ENCODE data around the gene XKR8. TPM values are rescaled to one million over a fixed set of nuclear protein-coding genes. Genes with fewer than 3 reads are reported as not detected.
"Not testable (repeated sequence)": the region's sequence is repeated elsewhere in the genome, so short reads cannot be mapped to it uniquely, and the experiment has no call there.

XKR8 gene
- total and polyA plus RNA-seq, 2 experiments from 2014 or later = 17.9 to 20.2 TPM

DNA sequence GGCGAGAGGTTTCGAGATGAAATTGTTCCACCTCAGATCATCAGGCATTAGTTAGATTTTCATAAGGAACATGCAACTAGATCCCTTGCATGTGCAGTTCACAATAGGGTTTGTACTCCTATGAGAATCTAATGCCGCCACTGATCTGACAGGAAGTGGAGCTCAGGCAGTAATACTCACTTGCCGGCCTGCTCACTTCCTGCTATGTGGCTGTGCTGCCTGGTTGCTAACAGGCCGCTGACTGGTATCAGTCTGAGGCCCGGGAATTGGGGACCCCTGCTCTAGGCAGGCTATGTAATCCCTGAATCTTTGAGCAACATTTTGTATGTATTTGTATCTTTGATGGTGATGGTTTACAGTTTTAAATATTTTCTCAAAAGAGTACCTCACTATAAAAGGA, 32.5 kb downstream of the XKR8 start:
- Histone ChIP-seq H2AFZ (no peak overlapping the region), H3K9me2 (replicated peaks; ENCODE audit: insufficient read depth) (no peaks in the 10 kb centered on the region), H3K27ac (no peak overlapping the region), H3K4me2 (no peak overlapping the region), H3K27me3 (no peaks in the 10 kb centered on the region), H3K4me1 (ENCODE audit: insufficient read depth) (no peaks in the 10 kb centered on the region), H3K4me3 (no peak overlapping the region), H4K20me1 (ENCODE audit: insufficient read depth, poor library complexity, severe bottlenecking) (no peaks in the 10 kb centered on the region), H3K36me3 (replicated peaks; ENCODE audit: insufficient read depth, low read depth) (peaks cover 9% of the 10 kb centered on the region), H3K79me2 (no peaks in the 10 kb centered on the region), H3K9me3 (ENCODE audit: low read depth) (no peaks in the 10 kb centered on the region)
- WGBS (ENCODE audit: low lambda C conversion rate, missing lambda C conversion rate) = 81% methylated on average over 6 of the region's 6 CpGs
- DNase-seq (ENCODE audit: low spot score) = no peak
- TF ChIP-seq EZH2 (IDR thresholded peaks at IDR 0.05; ENCODE audit: borderline replicate concordance) = no peak
- no peak for TF ChIP-seq CTCF (IDR thresholded peaks at IDR 0.05; ENCODE audit: poor library complexity)
- no peak for TF ChIP-seq EZH2phosphoT487 (IDR thresholded peaks at IDR 0.05; ENCODE audit: low read depth, severe bottlenecking, unreplicated experiment)

DNA sequence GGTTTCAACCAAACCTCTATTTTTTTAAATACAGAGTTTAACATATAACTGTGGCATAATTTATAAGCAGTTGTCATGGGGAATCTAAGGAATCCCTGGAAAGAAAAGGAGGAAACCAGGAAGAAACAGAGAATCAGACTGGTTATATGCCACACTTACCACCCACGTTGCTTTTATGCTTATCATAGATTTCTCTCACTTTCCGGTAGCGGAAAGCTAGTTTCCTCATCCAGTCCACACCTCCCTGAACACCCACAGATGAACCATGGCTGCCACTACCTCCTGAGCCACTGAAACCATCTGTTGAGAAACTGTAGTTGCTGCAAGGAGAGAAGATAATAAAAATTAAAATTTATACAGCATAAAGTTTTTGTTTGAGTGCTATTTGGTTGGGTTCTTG, 33.5 kb downstream of the XKR8 start:
- no peaks in the 10 kb centered on the region for H3K79me2 ChIP-seq
- DNase-seq (ENCODE audit: low spot score) = no peak
- H3K36me3 ChIP-seq (replicated peaks; ENCODE audit: insufficient read depth, low read depth) = peaks cover 9% of the 10 kb centered on the region
- no peak overlapping the region for H2AFZ ChIP-seq
- H4K20me1 ChIP-seq (ENCODE audit: insufficient read depth, poor library complexity, severe bottlenecking) = no peaks in the 10 kb centered on the region
- TF ChIP-seq CTCF (IDR thresholded peaks at IDR 0.05; ENCODE audit: poor library complexity) (no peak), EZH2phosphoT487 (IDR thresholded peaks at IDR 0.05; ENCODE audit: low read depth, severe bottlenecking, unreplicated experiment) (no peak), EZH2 (IDR thresholded peaks at IDR 0.05; ENCODE audit: borderline replicate concordance) (no peak)
- no peaks in the 10 kb centered on the region for H3K9me2 ChIP-seq (replicated peaks; ENCODE audit: insufficient read depth)
- H3K9me3 ChIP-seq (ENCODE audit: low read depth) = no peaks in the 10 kb centered on the region
- H3K4me2 ChIP-seq = no peak overlapping the region
- no peak overlapping the region for H3K4me3 ChIP-seq
- H3K4me1 ChIP-seq (ENCODE audit: insufficient read depth) = no peaks in the 10 kb centered on the region
- no peaks in the 10 kb centered on the region for H3K27me3 ChIP-seq
- WGBS (ENCODE audit: low lambda C conversion rate, missing lambda C conversion rate) = 87% methylated on average over 3 of the region's 3 CpGs
- H3K27ac ChIP-seq = no peak overlapping the region

DNA sequence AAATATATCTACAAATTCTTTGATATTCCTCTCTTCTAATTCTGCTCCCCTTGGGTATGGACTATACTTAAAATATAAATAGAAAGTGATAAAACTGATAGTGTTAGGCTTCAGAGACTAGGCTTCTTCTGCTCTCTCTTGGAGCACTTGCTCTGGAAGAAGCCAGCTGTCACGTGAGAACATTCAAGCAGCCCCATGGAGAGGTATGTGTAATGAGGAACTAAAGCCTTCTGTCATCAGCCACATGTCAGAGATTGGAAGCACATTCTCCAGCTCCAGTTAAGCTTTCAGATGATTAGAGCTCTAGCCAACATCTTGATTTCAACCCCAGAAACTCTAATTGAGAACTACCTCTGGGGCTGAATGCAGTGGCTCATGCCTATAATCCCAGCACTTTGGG, 34.3 kb downstream of the XKR8 start:
- Histone ChIP-seq H3K36me3 (replicated peaks; ENCODE audit: insufficient read depth, low read depth) (peaks cover 5% of the 10 kb centered on the region), H4K20me1 (ENCODE audit: insufficient read depth, poor library complexity, severe bottlenecking) (no peaks in the 10 kb centered on the region), H3K79me2 (no peaks in the 10 kb centered on the region), H3K27me3 (no peaks in the 10 kb centered on the region), H3K4me2 (no peak overlapping the region), H3K9me2 (replicated peaks; ENCODE audit: insufficient read depth) (no peaks in the 10 kb centered on the region), H3K9me3 (ENCODE audit: low read depth) (no peaks in the 10 kb centered on the region), H2AFZ (no peak overlapping the region), H3K27ac (no peak overlapping the region), H3K4me1 (ENCODE audit: insufficient read depth) (no peaks in the 10 kb centered on the region), H3K4me3 (no peak overlapping the region)
- peak; percentile 11 for DNase-seq (ENCODE audit: low spot score)
- TF ChIP-seq CTCF (IDR thresholded peaks at IDR 0.05; ENCODE audit: poor library complexity) = no peak
- no peak for TF ChIP-seq EZH2phosphoT487 (IDR thresholded peaks at IDR 0.05; ENCODE audit: low read depth, severe bottlenecking, unreplicated experiment)
- TF ChIP-seq EZH2 (IDR thresholded peaks at IDR 0.05; ENCODE audit: borderline replicate concordance) = no peak
- WGBS (ENCODE audit: low lambda C conversion rate, missing lambda C conversion rate) = 76% methylated on average over 1 of the region's 1 CpG

DNA sequence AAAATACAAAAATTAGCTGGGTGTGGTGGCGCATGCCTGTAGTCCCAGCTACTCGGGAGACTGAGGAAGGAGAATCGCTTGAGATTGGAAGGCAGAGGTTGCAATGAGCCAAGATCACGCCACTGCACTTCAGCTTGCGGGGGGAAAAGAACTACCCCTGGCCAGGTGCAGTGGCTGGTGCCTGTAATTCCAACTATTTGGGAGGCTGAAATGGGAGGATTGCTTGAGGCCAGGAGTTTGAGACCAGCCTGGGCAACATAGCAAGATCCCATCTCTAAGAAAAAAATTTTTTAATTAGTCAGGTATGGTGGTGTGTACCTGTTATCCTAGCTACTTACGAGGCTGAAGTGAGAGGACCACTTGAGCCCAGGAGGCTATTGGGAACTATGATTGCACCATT, 34.8 kb downstream of the XKR8 start:
- not testable (repeated sequence) for H3K27me3 ChIP-seq; H3K9me2 ChIP-seq (replicated peaks; ENCODE audit: insufficient read depth); H4K20me1 ChIP-seq (ENCODE audit: insufficient read depth, poor library complexity, severe bottlenecking); H3K4me1 ChIP-seq (ENCODE audit: insufficient read depth); H3K4me2 ChIP-seq; H3K36me3 ChIP-seq (replicated peaks; ENCODE audit: insufficient read depth, low read depth); H3K9me3 ChIP-seq (ENCODE audit: low read depth); H3K4me3 ChIP-seq; H3K27ac ChIP-seq; H2AFZ ChIP-seq; H3K79me2 ChIP-seq; DNase-seq (ENCODE audit: low spot score)
- 96% methylated on average over 6 of the region's 6 CpGs for WGBS (ENCODE audit: low lambda C conversion rate, missing lambda C conversion rate)

All from hepatocyte (in vitro differentiated cells).